ENCODE results near the gene SHE. TPM values are rescaled to one million over a fixed set of nuclear protein-coding genes. Genes with fewer than 3 reads are reported as not detected.
"Not testable (repeated sequence)": the region's sequence is repeated elsewhere in the genome, so short reads cannot be mapped to it uniquely, and the experiment has no call there.

The SHE gene
- total and polyA plus RNA-seq, 9 donors = 7.3 to 10.4 (median 8.4) TPM

DNA sequence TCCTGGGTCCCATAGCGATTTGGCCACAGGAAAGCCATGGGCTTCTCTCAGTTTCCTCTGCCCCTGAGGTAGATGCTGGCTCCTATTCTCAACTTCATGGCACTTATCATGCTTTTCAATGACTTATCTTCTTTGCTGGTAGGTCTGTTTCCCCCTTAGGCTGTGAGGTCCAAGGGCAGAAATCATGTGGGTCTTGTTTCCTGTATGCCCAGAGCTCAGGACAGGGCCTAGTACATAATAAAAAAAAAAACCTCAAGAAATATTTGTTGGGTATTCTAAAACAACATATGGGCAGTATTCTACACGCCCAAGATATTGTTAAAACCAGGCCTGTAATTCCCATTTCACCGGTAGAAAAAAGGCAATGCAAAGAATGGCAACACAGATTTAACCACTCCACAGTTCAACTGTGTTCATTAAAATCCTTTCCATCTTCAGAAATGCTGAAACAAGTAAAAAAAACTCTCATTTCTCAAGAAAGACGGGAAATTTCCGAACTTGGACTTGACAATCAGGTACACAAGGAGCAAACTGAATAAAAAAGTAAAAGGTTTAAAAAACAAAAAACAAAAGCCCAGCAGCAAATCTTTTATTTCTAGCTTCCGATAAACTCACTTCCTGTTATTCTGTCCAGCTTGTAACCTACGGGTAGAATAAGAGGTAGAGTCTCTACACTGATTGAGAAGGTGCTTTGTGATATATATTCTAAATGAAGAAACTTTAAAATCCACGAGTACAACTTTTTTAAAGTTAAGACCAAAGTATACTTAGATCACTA, 6.5 kb downstream of the SHE start:
- Histone ChIP-seq H3K36me3 (ENCODE audit: control insufficient read depth, insufficient read depth, low read length) (no peaks in the 10 kb centered on the region), H3K27me3 (ENCODE audit: control insufficient read depth, insufficient read depth, low read length) (peaks cover 41% of the 10 kb centered on the region), H3K27ac (ENCODE audit: low read length) (peak overlapping the region; percentile 79), H3K4me1 (ENCODE audit: control insufficient read depth, insufficient read depth, low read length) (peaks cover 6% of the 10 kb centered on the region), H3K4me3 (ENCODE audit: low read length) (no peak overlapping the region), H3K9me3 (replicated peaks; ENCODE audit: control insufficient read depth, low read depth, low read length) (no peaks in the 10 kb centered on the region)
- DNase-seq = no peak
- 75% methylated on average over 1 of the region's 8 CpGs for WGBS (ENCODE audit: insufficient coverage)

DNA sequence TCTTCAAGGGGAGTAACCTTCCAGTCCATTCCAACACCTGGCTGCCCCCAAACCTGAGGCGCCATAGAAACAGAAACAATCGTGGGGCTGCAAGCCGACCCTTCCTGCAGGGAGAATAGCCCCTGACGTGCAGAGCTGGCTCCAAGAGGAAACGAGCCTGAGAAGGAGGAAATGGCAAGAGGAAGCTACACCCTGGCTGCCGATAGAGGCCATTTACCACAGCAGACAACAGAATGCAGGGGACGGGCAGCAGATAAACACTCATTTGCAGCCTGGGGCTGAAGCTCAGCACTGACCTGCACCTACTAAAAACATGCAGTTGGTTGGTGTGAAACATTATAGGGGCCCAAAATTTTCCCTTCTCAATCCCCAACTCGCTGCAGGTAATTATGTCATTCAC, 8.9 kb downstream of the SHE start:
- Histone ChIP-seq H3K4me1 (ENCODE audit: control insufficient read depth, insufficient read depth, low read length) (peaks cover 12% of the 10 kb centered on the region), H3K27ac (ENCODE audit: low read length) (peak overlapping the region; percentile 67), H3K27me3 (ENCODE audit: control insufficient read depth, insufficient read depth, low read length) (peaks cover 31% of the 10 kb centered on the region), H3K36me3 (ENCODE audit: control insufficient read depth, insufficient read depth, low read length) (no peaks in the 10 kb centered on the region), H3K9me3 (replicated peaks; ENCODE audit: control insufficient read depth, low read depth, low read length) (no peaks in the 10 kb centered on the region), H3K4me3 (ENCODE audit: low read length) (no peak overlapping the region)
- 12% methylated on average over 7 of the region's 8 CpGs for WGBS (ENCODE audit: insufficient coverage)
- peak; percentile 74 for DNase-seq

DNA sequence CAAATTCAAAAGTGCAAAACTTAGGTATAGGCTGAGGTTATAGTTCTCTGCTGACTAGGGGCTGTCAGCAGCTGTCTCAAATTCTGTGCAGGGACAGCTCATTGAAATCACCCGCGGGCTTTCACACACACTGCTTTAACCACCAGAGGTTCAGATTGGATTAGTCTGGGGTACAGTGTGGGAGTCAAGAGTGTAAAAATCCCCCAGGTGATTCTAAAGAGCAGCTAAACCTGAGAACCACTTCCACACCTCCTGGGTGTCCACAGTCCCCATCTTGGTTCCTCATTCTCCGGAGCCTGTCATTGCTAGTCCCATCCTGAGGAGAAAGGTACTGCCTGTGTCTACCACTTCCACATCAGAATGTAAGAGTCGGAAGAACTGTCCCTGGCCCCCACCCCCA, 10.1 kb downstream of the SHE start:
- Histone ChIP-seq H3K9me3 (replicated peaks; ENCODE audit: control insufficient read depth, low read depth, low read length) (no peaks in the 10 kb centered on the region), H3K36me3 (ENCODE audit: control insufficient read depth, insufficient read depth, low read length) (no peaks in the 10 kb centered on the region), H3K4me3 (ENCODE audit: low read length) (no peak overlapping the region), H3K4me1 (ENCODE audit: control insufficient read depth, insufficient read depth, low read length) (peaks cover 12% of the 10 kb centered on the region), H3K27ac (ENCODE audit: low read length) (peak overlapping the region; percentile 48), H3K27me3 (ENCODE audit: control insufficient read depth, insufficient read depth, low read length) (peaks cover 30% of the 10 kb centered on the region)
- no CpG with 5 or more reads among the region's 4 CpGs for WGBS (ENCODE audit: insufficient coverage)
- no peak for DNase-seq

DNA sequence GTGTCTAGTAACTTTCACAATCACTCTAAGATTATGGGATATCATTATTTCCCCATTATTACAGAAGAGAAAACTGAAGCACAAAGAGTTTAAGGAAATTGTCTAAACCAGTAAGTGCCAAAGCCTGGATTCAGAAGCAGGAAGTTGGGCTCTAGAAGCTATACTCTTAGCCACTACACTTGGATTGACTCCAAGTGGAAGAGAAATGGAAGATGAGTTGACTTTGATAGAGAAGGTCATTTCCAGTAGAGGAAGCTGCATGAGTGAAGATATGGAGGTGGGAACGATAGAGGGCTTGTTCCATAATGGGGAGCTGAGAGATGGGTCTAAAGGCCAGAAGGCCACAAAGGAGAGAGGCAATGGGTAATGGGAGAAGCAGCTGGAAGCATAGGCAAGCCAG, 11.9 kb downstream of the SHE start:
- no peak overlapping the region for H3K4me3 ChIP-seq (ENCODE audit: low read length)
- H3K9me3 ChIP-seq (replicated peaks; ENCODE audit: control insufficient read depth, low read depth, low read length) = no peaks in the 10 kb centered on the region
- peak; percentile 43 for DNase-seq
- H3K27ac ChIP-seq (ENCODE audit: low read length) = no peak overlapping the region
- WGBS (ENCODE audit: insufficient coverage) = 60% methylated on average over 1 of the region's 1 CpG
- H3K36me3 ChIP-seq (ENCODE audit: control insufficient read depth, insufficient read depth, low read length) = no peaks in the 10 kb centered on the region
- peaks cover 20% of the 10 kb centered on the region for H3K27me3 ChIP-seq (ENCODE audit: control insufficient read depth, insufficient read depth, low read length)
- H3K4me1 ChIP-seq (ENCODE audit: control insufficient read depth, insufficient read depth, low read length) = peaks cover 15% of the 10 kb centered on the region

DNA sequence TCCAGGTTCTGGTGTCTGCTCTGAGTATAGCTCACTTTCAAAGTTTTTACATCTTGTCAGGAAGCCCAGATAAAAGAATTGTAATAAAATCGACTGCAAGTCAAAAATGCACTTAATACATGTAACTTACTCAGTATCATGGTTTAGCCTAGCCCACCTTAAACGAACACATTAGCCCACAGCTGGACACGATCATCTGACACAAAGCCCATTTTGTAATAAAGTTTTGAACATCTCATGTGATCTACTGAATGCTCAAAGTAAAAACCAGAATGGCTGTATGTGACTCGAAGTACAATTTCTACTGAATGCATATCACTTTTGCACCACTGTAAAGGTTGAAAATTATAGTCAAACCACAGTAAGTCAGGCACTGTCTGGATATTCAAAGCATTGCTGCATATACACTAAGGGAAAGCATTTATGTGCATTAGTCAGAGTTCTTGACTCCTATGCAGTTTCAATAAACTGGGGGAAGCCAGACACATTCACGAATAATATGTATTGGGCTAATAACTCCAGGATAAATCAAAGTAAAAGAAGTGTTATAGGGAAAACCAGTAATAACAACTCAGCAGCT, 12.4 kb downstream of the SHE start:
- Histone ChIP-seq H3K9me3 (replicated peaks; ENCODE audit: control insufficient read depth, low read depth, low read length) (no peaks in the 10 kb centered on the region), H3K36me3 (ENCODE audit: control insufficient read depth, insufficient read depth, low read length) (no peaks in the 10 kb centered on the region), H3K4me1 (ENCODE audit: control insufficient read depth, insufficient read depth, low read length) (peaks cover 15% of the 10 kb centered on the region), H3K27me3 (ENCODE audit: control insufficient read depth, insufficient read depth, low read length) (peaks cover 19% of the 10 kb centered on the region), H3K27ac (ENCODE audit: low read length) (no peak overlapping the region), H3K4me3 (ENCODE audit: low read length) (no peak overlapping the region)
- no CpG with 5 or more reads among the region's 5 CpGs for WGBS (ENCODE audit: insufficient coverage)
- DNase-seq = no peak

DNA sequence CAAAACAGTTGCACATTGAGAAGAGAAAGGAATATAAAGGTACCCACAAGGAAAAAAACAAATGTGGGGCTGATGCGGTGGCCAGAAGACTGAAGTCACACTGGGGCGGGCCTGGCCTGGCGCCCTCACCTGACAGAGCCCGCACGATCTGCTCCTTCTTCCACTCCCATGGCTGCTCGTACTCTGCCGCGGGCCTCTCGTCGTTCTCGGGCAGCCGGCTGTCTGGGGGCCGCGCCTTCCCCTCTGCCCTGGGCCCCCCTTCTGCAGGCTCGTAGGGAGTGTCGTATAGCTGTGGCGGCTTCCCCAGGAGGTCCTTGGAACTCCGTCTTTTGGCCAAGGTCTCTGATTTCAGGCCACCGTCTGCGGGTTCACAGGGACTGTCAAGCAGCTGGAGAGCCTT, 13.3 kb downstream of the SHE start:
- no peaks in the 10 kb centered on the region for H3K36me3 ChIP-seq (ENCODE audit: control insufficient read depth, insufficient read depth, low read length)
- H3K9me3 ChIP-seq (replicated peaks; ENCODE audit: control insufficient read depth, low read depth, low read length) = no peaks in the 10 kb centered on the region
- 31% methylated on average over 16 of the region's 20 CpGs for WGBS (ENCODE audit: insufficient coverage)
- peaks cover 19% of the 10 kb centered on the region for H3K27me3 ChIP-seq (ENCODE audit: control insufficient read depth, insufficient read depth, low read length)
- DNase-seq = no peak
- H3K27ac ChIP-seq (ENCODE audit: low read length) = no peak overlapping the region
- H3K4me1 ChIP-seq (ENCODE audit: control insufficient read depth, insufficient read depth, low read length) = peaks cover 15% of the 10 kb centered on the region
- H3K4me3 ChIP-seq (ENCODE audit: low read length) = no peak overlapping the region

DNA sequence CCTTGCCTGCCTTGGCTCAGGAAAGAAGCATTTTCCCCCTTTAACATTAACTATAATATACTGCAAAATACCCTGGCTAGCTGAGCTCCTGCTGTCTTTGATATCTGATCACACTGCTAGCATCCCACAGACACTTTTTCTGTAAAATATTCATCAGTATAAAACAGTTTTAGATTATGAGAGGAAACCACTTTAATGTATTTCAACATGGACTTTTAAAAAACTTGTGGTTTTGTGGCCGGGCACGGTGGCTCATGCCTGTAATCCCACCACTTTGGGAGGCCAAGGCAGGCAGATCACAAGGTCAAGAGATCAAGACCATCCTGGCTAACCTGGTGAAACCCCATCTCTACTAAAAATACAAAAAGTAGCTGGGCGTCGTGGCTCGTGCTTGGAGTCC, 15.5 kb downstream of the SHE start:
- H3K4me3 ChIP-seq (ENCODE audit: low read length); H3K27me3 ChIP-seq (ENCODE audit: control insufficient read depth, insufficient read depth, low read length); H3K9me3 ChIP-seq (replicated peaks; ENCODE audit: control insufficient read depth, low read depth, low read length); H3K36me3 ChIP-seq (ENCODE audit: control insufficient read depth, insufficient read depth, low read length); DNase-seq: not testable (repeated sequence)
- WGBS (ENCODE audit: insufficient coverage) = 64% methylated on average over 3 of the region's 5 CpGs
- Histone ChIP-seq H3K27ac (ENCODE audit: low read length) (peak overlapping the region; percentile 54), H3K4me1 (ENCODE audit: control insufficient read depth, insufficient read depth, low read length) (peaks cover 15% of the 10 kb centered on the region)

DNA sequence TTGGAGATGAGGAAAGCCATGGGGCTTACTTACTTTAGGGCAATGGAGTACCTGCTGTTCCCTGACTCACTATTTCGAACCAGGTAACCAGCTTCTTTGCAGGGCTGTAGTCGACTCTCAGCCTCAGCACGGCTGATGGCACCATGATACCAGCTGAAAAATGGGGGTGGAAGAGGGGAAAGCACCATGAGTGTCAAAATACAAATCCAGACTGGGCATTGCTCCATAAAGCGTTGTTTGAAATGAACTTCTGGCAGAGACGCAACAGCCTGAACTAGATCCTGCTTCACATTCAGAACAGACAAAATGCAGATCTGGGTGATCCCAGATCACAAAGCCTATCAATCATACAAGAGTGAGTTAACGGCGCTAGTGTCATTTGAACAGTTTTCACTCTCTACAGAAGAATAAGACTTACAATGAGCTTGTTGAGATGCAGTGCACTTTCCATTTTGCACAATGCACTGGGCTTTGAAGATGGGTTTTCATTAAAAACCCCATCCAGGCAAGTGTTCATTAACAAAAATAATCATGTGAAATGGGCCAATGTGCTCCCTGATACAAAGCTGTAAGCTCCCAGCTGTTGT, 16.2 kb downstream of the SHE start:
- Histone ChIP-seq H3K4me3 (ENCODE audit: low read length) (no peak overlapping the region), H3K4me1 (ENCODE audit: control insufficient read depth, insufficient read depth, low read length) (peaks cover 11% of the 10 kb centered on the region), H3K27ac (ENCODE audit: low read length) (peak overlapping the region; percentile 54), H3K9me3 (replicated peaks; ENCODE audit: control insufficient read depth, low read depth, low read length) (no peaks in the 10 kb centered on the region), H3K36me3 (ENCODE audit: control insufficient read depth, insufficient read depth, low read length) (no peaks in the 10 kb centered on the region), H3K27me3 (ENCODE audit: control insufficient read depth, insufficient read depth, low read length) (peaks cover 5% of the 10 kb centered on the region)
- no peak for DNase-seq
- WGBS (ENCODE audit: insufficient coverage) = 49% methylated on average over 5 of the region's 7 CpGs

DNA sequence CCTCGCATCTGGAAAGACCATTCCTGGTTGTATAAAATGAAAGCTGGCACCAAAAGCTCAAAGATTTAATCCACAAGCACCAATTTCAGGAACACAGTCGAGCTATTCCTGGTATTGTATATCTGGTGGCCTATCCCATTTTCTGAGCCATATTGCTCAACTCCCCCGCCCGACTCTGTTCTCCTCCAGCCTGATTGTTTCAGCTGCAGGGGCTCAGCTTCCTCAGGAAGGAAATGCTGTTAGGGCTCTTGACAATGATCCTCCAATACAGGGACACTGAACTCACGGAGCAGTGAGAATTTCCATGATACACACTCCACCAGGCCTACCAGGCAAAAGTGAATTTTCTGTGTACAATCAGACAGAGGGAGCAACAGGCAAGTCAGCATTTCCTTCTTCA, 17.1 kb downstream of the SHE start:
- no peaks in the 10 kb centered on the region for H3K36me3 ChIP-seq (ENCODE audit: control insufficient read depth, insufficient read depth, low read length)
- H3K4me3 ChIP-seq (ENCODE audit: low read length) = no peak overlapping the region
- peaks cover 5% of the 10 kb centered on the region for H3K27me3 ChIP-seq (ENCODE audit: control insufficient read depth, insufficient read depth, low read length)
- H3K9me3 ChIP-seq (replicated peaks; ENCODE audit: control insufficient read depth, low read depth, low read length) = no peaks in the 10 kb centered on the region
- DNase-seq = peak; percentile 85
- H3K4me1 ChIP-seq (ENCODE audit: control insufficient read depth, insufficient read depth, low read length) = peaks cover 11% of the 10 kb centered on the region
- H3K27ac ChIP-seq (ENCODE audit: low read length) = peak overlapping the region; percentile 54
- 31% methylated on average over 2 of the region's 5 CpGs for WGBS (ENCODE audit: insufficient coverage)

DNA sequence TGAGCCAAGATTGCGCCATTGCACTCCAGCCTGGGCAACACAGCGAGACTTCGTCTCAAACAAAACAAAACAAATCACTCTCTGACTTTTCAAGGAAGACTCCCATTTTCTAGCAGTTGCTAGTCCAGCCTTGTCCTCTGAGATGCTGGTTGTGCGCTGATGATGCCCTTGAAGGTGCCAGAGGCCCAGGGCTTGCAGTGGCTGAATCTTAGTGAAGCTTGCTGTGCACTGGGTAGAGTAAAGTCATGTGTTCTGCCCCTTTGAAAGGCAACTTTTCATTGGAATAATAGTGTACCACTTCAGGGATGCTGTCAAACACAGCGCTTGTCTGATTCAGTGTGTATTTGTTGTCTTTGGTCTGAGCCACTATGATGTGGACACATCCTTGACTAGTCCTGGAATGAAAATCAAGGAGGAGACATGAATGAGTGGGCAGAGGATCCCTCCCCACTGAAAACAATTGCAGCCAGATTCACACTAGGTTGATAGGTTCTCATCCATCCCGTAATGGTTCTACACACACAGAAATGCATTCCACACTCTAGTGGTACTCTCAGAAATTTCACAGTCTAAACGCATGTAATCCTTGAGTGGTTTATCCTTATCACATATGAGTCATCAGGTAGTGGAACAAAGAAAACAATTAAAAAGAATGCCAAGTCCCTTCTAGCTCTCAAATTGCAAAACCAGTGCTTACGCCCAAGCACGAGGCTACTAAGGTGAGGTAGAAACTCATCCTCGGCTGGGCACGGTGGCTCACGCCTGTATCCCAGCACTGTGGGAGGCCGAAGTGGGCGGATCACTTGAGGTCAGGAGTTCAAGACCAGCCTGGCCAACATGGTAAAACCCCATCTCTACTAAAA, 18.0 kb downstream of the SHE start:
- H3K4me3 ChIP-seq (ENCODE audit: low read length) = no peak overlapping the region
- peak overlapping the region; percentile 54 for H3K27ac ChIP-seq (ENCODE audit: low read length)
- peaks cover 12% of the 10 kb centered on the region for H3K4me1 ChIP-seq (ENCODE audit: control insufficient read depth, insufficient read depth, low read length)
- H3K27me3 ChIP-seq (ENCODE audit: control insufficient read depth, insufficient read depth, low read length) = peaks cover 4% of the 10 kb centered on the region
- DNase-seq = no peak
- no peaks in the 10 kb centered on the region for H3K36me3 ChIP-seq (ENCODE audit: control insufficient read depth, insufficient read depth, low read length)
- H3K9me3 ChIP-seq (replicated peaks; ENCODE audit: control insufficient read depth, low read depth, low read length) = no peaks in the 10 kb centered on the region
- WGBS (ENCODE audit: insufficient coverage) = 95% methylated on average over 8 of the region's 14 CpGs

Measured in muscle of leg (tissue), 11 donors.